CD4-positive, alpha-beta T cell treated with Interleukin-1 beta for 1 hour (primary cell): ENCODE measurements around the gene COL11A1.
"Not testable (repeated sequence)": the region's sequence is repeated elsewhere in the genome, so short reads cannot be mapped to it uniquely, and the experiment has no call there.

Source experiments
- DNase-seq, 2 donors: peaks; one replicate each; pipeline ENCODE4 v3.0.0-alpha.2; 2020 to 2022

COL11A1 gene

GRCh38 chr1:103075316-103076000, 32.9 kb downstream of the COL11A1 start:
- no peak for DNase-seq

- DNase-seq = no peak
Measured at GRCh38 chr1:103074224-103074623, 34.1 kb downstream of the COL11A1 start.

GRCh38 chr1:103069201-103069600, 39.1 kb downstream of the COL11A1 start:
- DNase-seq = no peak

- DNase-seq = no peak
Measured at GRCh38 chr1:103063921-103064320, 44.4 kb downstream of the COL11A1 start.

- no peak for DNase-seq
Measured at GRCh38 chr1:103058391-103058790, 49.9 kb downstream of the COL11A1 start.

- no peak for DNase-seq
Measured at GRCh38 chr1:103056423-103056822, 51.9 kb downstream of the COL11A1 start.

GRCh38 chr1:103028110-103028509, 80.2 kb downstream of the COL11A1 start:
- not testable (repeated sequence) for DNase-seq

GRCh38 chr1:103025858-103026409, 82.4 kb downstream of the COL11A1 start:
- DNase-seq = no peak

GRCh38 chr1:103024051-103024450, 84.3 kb downstream of the COL11A1 start:
- no peak for DNase-seq

GRCh38 chr1:103002005-103002404, 106.3 kb downstream of the COL11A1 start:
- DNase-seq = no peak

GRCh38 chr1:102978874-102979273, 129.4 kb downstream of the COL11A1 start:
- no peak for DNase-seq

GRCh38 chr1:102977292-102977691, 131.0 kb downstream of the COL11A1 start:
- DNase-seq = no peak

- DNase-seq = peak in 1 of 2 donors; percentile 12
Measured at GRCh38 chr1:102970496-102971078, 137.7 kb downstream of the COL11A1 start.

GRCh38 chr1:102967786-102968185, 140.5 kb downstream of the COL11A1 start:
- DNase-seq = no peak

- no peak for DNase-seq
Measured at GRCh38 chr1:102961549-102961948, 146.8 kb downstream of the COL11A1 start.

GRCh38 chr1:102954576-102954975, 153.7 kb downstream of the COL11A1 start:
- DNase-seq = no peak

GRCh38 chr1:102952400-102952799, 155.9 kb downstream of the COL11A1 start:
- DNase-seq = no peak

- no peak for DNase-seq
Measured at GRCh38 chr1:102942324-102942723, 166.0 kb downstream of the COL11A1 start.

GRCh38 chr1:102941366-102941947, 166.9 kb downstream of the COL11A1 start:
- no peak for DNase-seq

GRCh38 chr1:102937401-102937800, 170.9 kb downstream of the COL11A1 start:
- DNase-seq = no peak

GRCh38 chr1:102933362-102933761, 175.0 kb downstream of the COL11A1 start:
- DNase-seq = not testable (repeated sequence)

- no peak for DNase-seq
Measured at GRCh38 chr1:102919659-102920058, 188.7 kb downstream of the COL11A1 start.

GRCh38 chr1:102901996-102902395, 206.3 kb downstream of the COL11A1 start:
- DNase-seq = no peak

- no peak for DNase-seq
Measured at GRCh38 chr1:102899935-102900334, 208.4 kb downstream of the COL11A1 start.
